NB4 (cell line): ENCODE data around the gene LRMDA.

ENCODE experiments used
- POLR2A ChIP-seq: IDR thresholded peaks from 2 replicates; pipeline ENCODE4 v1.6.1; 2011; ENCODE audit warnings: mild to moderate bottlenecking; ENCODE audit not compliant: insufficient read length; ENCODE audit errors: extremely low read depth
- TF ChIP-seq, protein P1 (sequence below): IDR thresholded peaks from one replicate; pipeline ENCODE4 v1.5.1; 2012; ENCODE audit warnings: low read depth, low read length

DNA sequence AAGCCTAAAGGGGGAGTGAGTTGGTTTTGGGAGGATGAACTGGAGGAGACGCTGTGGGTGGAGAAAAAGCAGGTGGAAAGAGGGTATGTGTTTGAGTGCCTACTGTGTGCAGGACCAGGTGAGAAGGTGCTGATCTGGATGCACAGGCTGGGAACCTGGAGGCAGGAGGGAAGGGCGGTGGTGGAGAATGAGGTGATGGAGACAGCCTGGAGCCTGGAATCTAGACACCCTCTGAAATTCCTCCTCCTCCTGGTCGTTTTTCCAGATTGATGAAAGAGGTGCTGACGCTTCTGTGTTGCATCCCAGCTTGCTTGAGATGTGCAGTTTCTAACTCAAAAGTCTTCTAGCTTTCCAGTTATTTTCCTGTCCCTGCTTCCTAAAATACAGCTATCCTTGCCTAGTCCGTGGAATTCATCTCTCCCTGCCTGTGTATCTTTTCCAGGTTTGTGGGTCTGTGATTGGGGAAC lies 67.5 kb downstream of the LRMDA start:
- TF ChIP-seq, protein P1, sequence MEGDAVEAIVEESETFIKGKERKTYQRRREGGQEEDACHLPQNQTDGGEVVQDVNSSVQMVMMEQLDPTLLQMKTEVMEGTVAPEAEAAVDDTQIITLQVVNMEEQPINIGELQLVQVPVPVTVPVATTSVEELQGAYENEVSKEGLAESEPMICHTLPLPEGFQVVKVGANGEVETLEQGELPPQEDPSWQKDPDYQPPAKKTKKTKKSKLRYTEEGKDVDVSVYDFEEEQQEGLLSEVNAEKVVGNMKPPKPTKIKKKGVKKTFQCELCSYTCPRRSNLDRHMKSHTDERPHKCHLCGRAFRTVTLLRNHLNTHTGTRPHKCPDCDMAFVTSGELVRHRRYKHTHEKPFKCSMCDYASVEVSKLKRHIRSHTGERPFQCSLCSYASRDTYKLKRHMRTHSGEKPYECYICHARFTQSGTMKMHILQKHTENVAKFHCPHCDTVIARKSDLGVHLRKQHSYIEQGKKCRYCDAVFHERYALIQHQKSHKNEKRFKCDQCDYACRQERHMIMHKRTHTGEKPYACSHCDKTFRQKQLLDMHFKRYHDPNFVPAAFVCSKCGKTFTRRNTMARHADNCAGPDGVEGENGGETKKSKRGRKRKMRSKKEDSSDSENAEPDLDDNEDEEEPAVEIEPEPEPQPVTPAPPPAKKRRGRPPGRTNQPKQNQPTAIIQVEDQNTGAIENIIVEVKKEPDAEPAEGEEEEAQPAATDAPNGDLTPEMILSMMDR, result no peak
- no peak for TF ChIP-seq POLR2A
